NCI-H748 treated with DMSO at 0.1 percent for 48 hours (cell line): ENCODE measurements around the gene ATP5IF1.

Source experiments
- DNase-seq: peaks from one replicate; lab custom pipeline; 2025; lab: John Stamatoyannopoulos, UW

ATP5IF1 gene

DNA sequence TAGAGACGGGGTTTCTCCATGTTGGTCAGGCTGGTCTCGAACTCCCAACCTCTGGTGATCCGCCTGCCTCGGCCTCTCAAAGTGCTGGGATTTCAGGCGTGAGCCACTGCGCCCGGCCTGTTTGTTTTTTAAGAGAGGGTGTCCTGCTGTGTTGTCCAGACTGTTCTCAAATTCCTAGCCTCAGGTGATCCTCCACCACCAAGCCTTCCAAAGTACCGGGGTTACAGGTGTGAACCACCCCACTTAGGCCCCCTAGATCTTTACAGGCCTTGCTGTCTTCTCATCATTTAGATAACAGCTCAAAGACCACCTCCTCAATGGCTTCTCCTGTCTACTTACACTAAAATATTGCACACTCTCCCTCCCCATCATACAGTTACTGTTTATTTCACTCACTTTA, 29.7 kb downstream of the ATP5IF1 start:
- no peak for DNase-seq

- DNase-seq = no peak
Measured at GRCh38 chr1:28266920-28267322, 31.0 kb downstream of the ATP5IF1 start.

GRCh38 chr1:28267633-28268032, 31.7 kb downstream of the ATP5IF1 start:
- no peak for DNase-seq

DNA sequence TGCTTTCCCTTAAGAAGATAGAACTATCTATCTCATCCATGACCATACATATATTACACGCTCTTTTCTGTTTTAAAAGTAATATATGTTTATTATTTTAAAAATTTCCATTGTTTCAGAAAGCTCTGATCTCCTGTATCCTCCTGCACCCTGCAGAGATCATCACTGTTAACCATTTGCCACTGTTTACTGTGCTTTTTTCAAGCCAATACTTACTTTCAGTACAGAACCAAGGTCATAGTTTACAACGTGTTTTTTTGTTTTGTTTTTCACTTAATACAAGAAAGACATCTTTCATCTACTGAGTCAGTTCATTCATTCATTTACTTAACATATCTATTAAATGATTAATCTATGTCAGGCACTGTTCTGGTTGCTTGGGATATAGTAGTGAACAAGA, 33.6 kb downstream of the ATP5IF1 start:
- no peak for DNase-seq

GRCh38 chr1:28272215-28272852, 36.4 kb downstream of the ATP5IF1 start:
- DNase-seq = no peak

GRCh38 chr1:28273216-28273860, 37.4 kb downstream of the ATP5IF1 start:
- no peak for DNase-seq

DNA sequence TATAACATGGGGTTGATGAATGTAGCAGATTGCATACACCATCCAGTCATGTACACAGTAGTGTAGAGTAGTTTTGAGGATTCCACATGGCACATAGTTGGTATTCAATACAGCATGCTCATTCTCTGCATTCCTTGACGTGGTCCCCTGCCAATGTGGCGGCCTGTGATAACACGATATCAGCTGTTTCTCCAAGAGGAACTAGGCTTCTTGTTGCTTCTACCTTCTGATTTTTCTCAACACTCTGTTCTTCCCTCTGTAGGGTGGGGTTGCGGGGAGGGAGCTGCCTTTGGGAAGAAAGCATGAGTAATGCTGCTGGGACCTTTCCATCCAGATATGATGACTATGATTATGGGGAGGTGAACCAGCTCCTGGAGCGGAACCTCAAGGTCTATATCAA, 42.8 kb downstream of the ATP5IF1 start:
- DNase-seq = no peak

DNA sequence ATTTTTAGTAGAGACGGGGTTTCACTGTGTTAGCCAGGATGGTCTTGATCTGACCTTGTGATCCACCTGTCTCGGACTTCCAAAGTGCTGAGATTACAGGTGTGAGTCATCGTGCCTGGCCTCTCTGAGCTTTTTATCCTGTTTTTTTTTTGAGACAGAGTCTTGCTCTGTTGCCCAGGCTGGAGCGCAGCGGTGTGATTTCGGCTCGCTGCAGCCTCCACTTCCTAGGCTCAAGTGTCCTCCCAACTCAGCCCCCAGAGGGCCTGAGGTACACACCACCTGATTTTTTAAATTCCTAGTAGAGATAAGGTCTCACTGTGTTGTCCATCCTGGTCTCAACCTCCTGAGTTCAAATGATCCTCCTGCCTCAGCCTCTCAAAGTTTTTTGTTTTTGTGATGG, 43.8 kb downstream of the ATP5IF1 start:
- DNase-seq = no peak

DNA sequence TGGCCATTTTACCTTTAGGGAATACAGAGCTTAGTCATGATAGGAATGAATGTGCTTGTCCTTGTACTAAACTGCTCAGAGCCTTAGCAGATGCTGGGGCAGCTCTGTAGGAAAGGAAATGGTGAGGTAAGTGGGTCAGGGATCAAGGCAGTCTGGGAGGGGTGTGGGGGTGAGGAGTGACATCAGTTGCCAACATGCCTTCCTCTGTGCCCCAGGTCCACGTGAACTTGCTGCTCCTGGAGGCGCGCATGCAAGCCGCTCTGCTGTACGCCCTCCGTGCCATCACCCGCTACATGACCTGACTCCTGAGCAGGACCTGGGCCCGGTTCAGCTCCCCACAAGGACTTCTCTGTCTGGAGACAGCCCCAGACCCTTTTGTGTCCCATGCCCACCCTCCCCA, 44.6 kb downstream of the ATP5IF1 start:
- DNase-seq = no peak

GRCh38 chr1:28280977-28281381, 45.1 kb downstream of the ATP5IF1 start:
- no peak for DNase-seq

DNA sequence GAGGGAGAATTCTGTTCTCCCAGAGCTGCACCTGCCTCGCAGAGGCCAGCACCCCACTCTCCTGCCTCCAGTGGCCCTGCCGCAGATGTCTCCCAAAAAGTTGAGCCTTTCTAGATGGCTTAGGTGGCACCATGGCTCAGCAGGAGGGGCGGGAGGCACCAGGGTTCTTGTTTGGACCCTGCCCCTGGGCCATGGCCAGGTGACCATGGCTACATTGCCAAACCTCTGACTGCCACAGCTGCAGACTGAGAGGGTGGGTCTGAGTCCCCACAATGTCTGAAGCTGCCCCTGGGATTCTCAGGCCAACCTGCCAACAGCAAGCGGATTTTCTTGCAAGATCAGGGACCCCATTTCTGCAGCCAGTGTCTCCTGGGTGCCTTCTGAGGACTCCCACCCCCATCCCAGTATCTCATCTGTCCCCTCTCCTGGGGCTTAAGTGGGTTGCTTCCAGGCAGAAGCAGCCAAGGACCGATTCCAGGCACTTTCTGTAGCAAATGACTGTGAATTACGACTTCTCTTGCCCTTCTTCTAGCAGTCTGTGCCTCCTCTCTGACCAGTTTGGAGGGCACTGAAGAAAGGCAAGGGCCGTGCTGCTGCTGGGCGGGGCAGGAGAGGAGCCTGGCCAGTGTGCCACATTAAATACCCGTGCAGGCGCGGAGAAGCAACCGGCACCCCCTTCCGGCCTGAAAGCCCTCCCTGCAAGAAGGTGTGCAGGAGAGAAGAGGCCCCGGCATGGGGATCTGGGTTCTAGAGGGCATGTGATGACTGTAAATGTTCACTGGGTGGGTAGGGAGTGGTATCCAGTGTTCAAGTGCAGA, 45.9 kb downstream of the ATP5IF1 start:
- DNase-seq = no peak

GRCh38 chr1:28282426-28283407, 46.8 kb downstream of the ATP5IF1 start:
- no peak for DNase-seq

DNA sequence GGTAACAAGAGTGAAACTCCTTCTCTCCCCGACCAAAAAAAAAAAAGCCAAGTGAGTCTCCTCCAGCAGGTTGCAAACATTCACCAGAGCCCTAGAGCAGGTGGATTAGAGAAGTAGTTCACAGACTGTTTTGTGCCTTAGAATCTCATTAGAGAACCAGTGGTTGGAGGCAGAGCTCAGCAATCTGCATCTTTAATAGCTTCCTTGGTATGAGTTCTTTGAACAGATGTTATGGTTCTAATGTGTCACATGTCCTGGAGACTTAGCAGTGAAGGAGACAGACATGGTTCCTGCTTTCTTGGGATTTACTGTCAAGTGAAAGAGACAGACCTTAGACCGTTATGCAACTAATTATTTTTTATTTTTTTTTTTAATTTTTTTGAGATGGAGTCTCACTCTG, 50.2 kb downstream of the ATP5IF1 start:
- no peak for DNase-seq
